ENCODE results near the gene VAV2. TPM values are rescaled to one million over a fixed set of nuclear protein-coding genes. Genes with fewer than 3 reads are reported as not detected.

VAV2 gene
- total and polyA plus RNA-seq, 2 of the 4 experiments (the other 2 are of a cell fraction) = 10.8 to 13.4 TPM

GRCh38 chr9:133836001-133836758, 155.9 kb downstream of the VAV2 start:
- CTCF ChIA-PET = no interaction called here
- peaks cover 6% of the 10 kb centered on the region for H3K4me1 ChIP-seq (ENCODE audit: control insufficient read depth, insufficient read depth, low read length)
- TF ChIP-seq SMC3 (IDR thresholded peaks at IDR 0.05; ENCODE audit: low read depth, low read length) = no peak
- no peak for TF ChIP-seq ELK1 (IDR thresholded peaks at IDR 0.05; ENCODE audit: borderline replicate concordance, low read depth, low read length)
- no peak for TF ChIP-seq FOS (IDR thresholded peaks at IDR 0.05; ENCODE audit: low read depth, low read length)
- TF ChIP-seq CTCF (conservative IDR thresholded peaks at IDR 0.05; ENCODE audit: low read depth, low read length) = no peak
- no peak for TF ChIP-seq RFX5 (IDR thresholded peaks at IDR 0.05; ENCODE audit: low read depth, low read length)
- no peak for TF ChIP-seq RAD21 (IDR thresholded peaks at IDR 0.05; ENCODE audit: low read length)
- TF ChIP-seq CHD1 (IDR thresholded peaks at IDR 0.05; ENCODE audit: low read depth, low read length) = no peak
- no peak for TF ChIP-seq RCOR1 (IDR thresholded peaks at IDR 0.05; ENCODE audit: insufficient replicate concordance, low read length)
- TF ChIP-seq MAFK (IDR thresholded peaks at IDR 0.05; ENCODE audit: low read depth, low read length) = no peak
- TF ChIP-seq MXI1 (IDR thresholded peaks at IDR 0.05; ENCODE audit: borderline replicate concordance, low read depth, low read length) = no peak
- no peak for TF ChIP-seq CEBPB (IDR thresholded peaks at IDR 0.05; ENCODE audit: low read depth, low read length)
- no peak for TF ChIP-seq USF2 (IDR thresholded peaks at IDR 0.05; ENCODE audit: low read depth, low read length)
- no peak for TF ChIP-seq MAZ (IDR thresholded peaks at IDR 0.05; ENCODE audit: borderline replicate concordance, low read depth, low read length)
- no peak for TF ChIP-seq BHLHE40 (IDR thresholded peaks at IDR 0.05; ENCODE audit: low read depth, low read length)
- TF ChIP-seq POLR2A (IDR thresholded peaks at IDR 0.05; ENCODE audit: low read depth, low read length) = no peak
- TF ChIP-seq NFE2L2 (IDR thresholded peaks at IDR 0.05; ENCODE audit: low read depth, low read length) = no peak

More at GRCh38 chr9:133836001-133836758, 155.9 kb downstream of the VAV2 start:
- H2AFZ ChIP-seq (replicated peaks; ENCODE audit: low read length, poor library complexity) = no peak overlapping the region
- H3K56ac ChIP-seq (ENCODE audit: extremely low read depth, insufficient read depth, low read length) = no peak overlapping the region
- no peak overlapping the region for H2BK20ac ChIP-seq (ENCODE audit: low read depth, low read length)
- H3K9me3 ChIP-seq (ENCODE audit: control insufficient read depth, insufficient read depth, low read length) = no peaks in the 10 kb centered on the region
- no peaks in the 10 kb centered on the region for H3K27me3 ChIP-seq (ENCODE audit: control insufficient read depth, insufficient read depth, low read length)
- H4K20me1 ChIP-seq (ENCODE audit: insufficient read depth, low read length) = peaks cover 18% of the 10 kb centered on the region
- no peak overlapping the region for H4K8ac ChIP-seq (ENCODE audit: low read depth in 2 of 2, low read length in 2 of 2)
- no peak overlapping the region for H3K27ac ChIP-seq (ENCODE audit: insufficient read depth, low read length)
- intact Hi-C loops (cut with micrococcal nuclease) = no loop called here
- DNase-seq = no peak
- BruUV-seq (replicated peaks) = no TSS peak
- H2BK15ac ChIP-seq (ENCODE audit: low read depth, low read length) = no peak overlapping the region
- H3K14ac ChIP-seq (replicated peaks; ENCODE audit: low read depth, low read length) = no peak overlapping the region
- no peak overlapping the region for H4K91ac ChIP-seq (ENCODE audit: insufficient read depth, low read depth, low read length)
- peaks cover 4% of the 10 kb centered on the region; the same call in 1 of the 2 replicates for H3K36me3 ChIP-seq (ENCODE audit: control insufficient read depth, insufficient read depth, low read length)
- no peak overlapping the region for H2AK9ac ChIP-seq (replicated peaks; ENCODE audit: low read depth, low read length, poor library complexity)
- H3K9ac ChIP-seq (ENCODE audit: low read depth, low read length) = no peak overlapping the region
- H2BK5ac ChIP-seq (ENCODE audit: low read depth, low read length, poor library complexity, severe bottlenecking) = no peak overlapping the region
- no peak overlapping the region for H2BK120ac ChIP-seq (ENCODE audit: low read depth, low read length)
- H3K23ac ChIP-seq (ENCODE audit: low read depth, low read length) = no peak overlapping the region
- H3K4ac ChIP-seq (ENCODE audit: low read depth, low read length) = no peak overlapping the region
- no peak overlapping the region for H4K5ac ChIP-seq (ENCODE audit: low read depth, low read length)
- no peak overlapping the region for H3K4me2 ChIP-seq (ENCODE audit: low read depth, low read length)
- H3K9me1 ChIP-seq (ENCODE audit: insufficient read depth, low read length) = peaks cover 6% of the 10 kb centered on the region; the same call in 1 of the 2 replicates
- no peak overlapping the region for H3K4me3 ChIP-seq (ENCODE audit: insufficient read depth, low read depth, low read length)
- H3K79me1 ChIP-seq (ENCODE audit: low read depth in 1 of 2, low read length in 2 of 2) = peaks cover 21 to 43% of the 10 kb centered on the region in 2 experiments
- no peak overlapping the region for H2AK5ac ChIP-seq (ENCODE audit: low read depth, low read length)
- H3K18ac ChIP-seq (ENCODE audit: low read depth, low read length) = no peak overlapping the region
- POLR2A ChIA-PET (ENCODE audit: unreplicated experiment) = no interaction called here
- WGBS, 2 experiments (ENCODE audit: extremely low coverage in 2 of 2, insufficient read length in 1 of 2) = 88% methylated on average over 3 of the region's 17 CpGs; no CpG with 5 or more reads in 1 of the 2 experiments
- dilution Hi-C loops (cut with HindIII; ENCODE audit: low sequenced_read_pairs, unreplicated experiment) = no loop called here
- no peak for ATAC-seq (ENCODE audit: low read depth)
- in situ Hi-C loops (cut with MboI; ENCODE audit: low sequenced_read_pairs) = no loop called here
